Smooth muscle cell of the pulmonary artery (primary cell): ENCODE measurements around the gene OR4Q2. TPM values are rescaled to one million over a fixed set of nuclear protein-coding genes. Genes with fewer than 3 reads are reported as not detected.

Experiments
- total RNA-seq: library from RNA; depleted of rRNA; stranded (reverse); fragments of >200 nt; gene quantifications from 2 replicates; pipeline ENCODE4 v1.2.3, GENCODE V29; 2014

OR4Q2 gene
- not detected in 2 replicates for total RNA-seq

DNA sequence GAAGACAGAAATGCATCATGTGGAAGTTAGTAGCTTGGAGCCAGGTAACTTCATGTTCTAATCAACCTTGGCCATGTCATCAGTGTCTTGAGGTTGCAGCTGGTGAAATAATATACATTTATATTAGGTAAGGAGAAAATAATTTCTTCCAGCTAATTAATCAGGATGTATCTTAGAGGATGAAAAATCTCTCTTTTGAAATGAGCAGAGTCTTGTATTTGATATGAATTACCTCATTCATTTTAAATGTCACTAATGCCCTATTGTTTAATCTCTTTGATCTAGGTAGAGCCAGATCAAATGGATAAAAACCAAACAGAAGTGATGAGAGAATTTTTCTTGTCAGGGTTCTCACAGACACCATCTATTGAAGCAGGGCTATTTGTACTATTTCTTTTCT, at the start of gene OR4Q2:
Gene OR4Q2 (plus strand): TSS at position 301 of the 400 bp plus-strand sequence.

DNA sequence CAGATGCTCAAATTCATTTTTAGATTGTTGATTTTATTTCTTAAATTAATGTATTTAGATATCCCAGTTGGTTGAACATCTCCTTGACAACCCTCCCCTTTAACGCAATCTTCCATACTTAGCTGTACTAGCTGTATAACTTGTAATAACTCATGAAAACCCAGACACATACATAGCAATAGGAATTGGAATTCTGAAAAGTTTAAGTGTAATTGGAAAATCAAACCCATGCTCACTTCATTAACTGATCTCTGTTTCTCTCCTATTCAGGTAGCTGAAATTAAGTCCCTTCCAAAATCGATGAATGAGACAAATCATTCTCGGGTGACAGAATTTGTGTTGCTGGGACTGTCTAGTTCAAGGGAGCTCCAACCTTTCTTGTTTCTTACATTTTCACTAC, 26.7 kb upstream of the OR4Q2 start, which contains the start of gene OR4K15:
Gene OR4K15 (plus strand): TSS at position 301 of the 400 bp plus-strand sequence. CDS start 0 bp downstream, at position 301.

DNA sequence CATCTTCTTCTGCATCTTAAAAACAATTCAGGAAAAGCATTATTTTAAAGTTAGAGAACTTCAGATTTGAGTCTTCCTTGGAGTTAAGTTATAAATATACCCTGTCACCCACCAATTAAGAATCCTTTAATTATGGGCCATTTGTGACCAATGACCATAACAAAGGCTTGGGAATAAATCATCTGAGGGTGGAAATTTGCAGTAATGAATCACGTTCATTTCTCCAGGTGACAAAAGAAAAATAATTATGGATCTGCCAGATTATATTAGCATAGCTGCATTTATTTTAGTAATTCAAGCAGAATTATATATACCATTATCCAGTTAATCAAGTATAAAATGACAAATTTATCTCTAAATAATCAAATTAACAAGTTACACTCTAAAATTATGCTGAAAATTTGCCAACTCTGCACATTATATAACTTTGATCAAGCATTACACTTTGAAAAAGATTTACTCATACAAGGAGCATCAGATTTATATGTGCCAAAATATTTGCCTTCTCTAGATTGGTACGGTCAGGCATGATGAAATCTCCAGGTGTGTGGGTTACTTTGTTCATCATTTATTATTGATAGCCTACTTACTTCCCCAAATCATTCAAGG, 17.4 kb downstream of the OR4Q2 start, which contains the start of gene OR4K14:
Gene OR4K14 (minus strand): TSS at position 51 of the 609 bp plus-strand sequence. CDS start 4,114 bp downstream, outside the sequence.

DNA sequence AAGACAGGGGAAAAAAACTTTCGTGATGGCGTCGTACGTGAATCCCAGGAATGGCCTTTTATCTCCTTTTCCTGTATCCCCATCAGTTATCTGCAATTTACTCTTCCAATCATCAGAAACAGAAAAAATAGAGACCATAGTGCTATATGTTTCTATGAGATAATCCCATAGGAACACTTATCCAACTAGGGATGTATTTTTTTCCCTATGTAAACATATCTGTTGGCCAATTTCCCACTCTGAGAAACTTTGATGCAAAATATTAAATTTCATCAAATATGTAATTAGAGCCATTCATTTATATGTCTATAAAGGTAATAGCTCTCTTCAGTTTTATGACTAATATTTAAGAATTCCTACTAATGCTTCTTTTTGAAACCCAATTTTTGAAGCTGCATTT, 34.0 kb downstream of the OR4Q2 start, which contains the start of gene OR4K13:
Gene OR4K13 (minus strand): TSS at position 101 of the 400 bp plus-strand sequence. CDS start 1,280 bp downstream, outside the sequence.

Other genes starting within 250 kb of the OR4Q2 start
- not detected in 2 replicates for gene OR4M1, start 228.7 kb upstream of the OR4Q2 start, total RNA-seq
- gene OR4N2, start 198.4 kb upstream of the OR4Q2 start, total RNA-seq, result not detected in 2 replicates
- not detected in 2 replicates for gene OR4K2, start 127.0 kb upstream of the OR4Q2 start, total RNA-seq
- not detected in 2 replicates for gene OR4K5, start 81.6 kb upstream of the OR4Q2 start, total RNA-seq
- gene OR4K1, start 71.2 kb upstream of the OR4Q2 start, total RNA-seq, result not detected in 2 replicates
- not detected in 2 replicates for gene OR4K15, start 26.6 kb upstream of the OR4Q2 start, total RNA-seq
- gene OR4K14, start 17.1 kb downstream of the OR4Q2 start, total RNA-seq, result not detected in 2 replicates
- gene OR4K13, start 33.9 kb downstream of the OR4Q2 start, total RNA-seq, result not detected in 2 replicates
- gene OR4L1, start 57.9 kb downstream of the OR4Q2 start, total RNA-seq, result not detected in 2 replicates
- not detected in 2 replicates for gene OR4K17, start 108.6 kb downstream of the OR4Q2 start, total RNA-seq
- gene OR4N5, start 136.7 kb downstream of the OR4Q2 start, total RNA-seq, result not detected in 2 replicates
- not detected in 2 replicates for gene OR11G2, start 188.7 kb downstream of the OR4Q2 start, total RNA-seq
- not detected in 2 replicates for gene OR11H6, start 221.5 kb downstream of the OR4Q2 start, total RNA-seq
- gene OR11H7, start 226.8 kb downstream of the OR4Q2 start, total RNA-seq, result not detected in 2 replicates
- not detected in 2 replicates for gene OR11H4, start 237.1 kb downstream of the OR4Q2 start, total RNA-seq